WTC11 (cell line): ENCODE measurements around the gene CCDC124. TPM values are rescaled to one million over a fixed set of nuclear protein-coding genes. Genes with fewer than 3 reads are reported as not detected.
"Not testable (repeated sequence)": the region's sequence is repeated elsewhere in the genome, so short reads cannot be mapped to it uniquely, and the experiment has no call there.

Source experiments
- ATAC-seq: fragments of 200-7000 bp; cut with Tn5 transposase; 2 replicates; pipeline ENCODE4 v1.10.0; 2021; ENCODE audit warnings: mild to moderate bottlenecking, moderate library complexity
- CTCF ChIA-PET: fragments of 300-600 bp; sonication (Branson Sonifier 250); formaldehyde crosslinking; loops from one replicate; lab custom pipeline; 2021; ENCODE audit warnings: antibody characterized with exemption; lab: Charles Lee
- POLR2A ChIA-PET: fragments of 350-600 bp; sonication (Branson Sonifier 250); formaldehyde crosslinking; loops from one replicate; lab custom pipeline; 2021; ENCODE audit warnings: antibody characterized with exemption; lab: Charles Lee
- DNase-seq: peaks from one replicate; pipeline ENCODE4 v3.0.0; 2021; ENCODE audit warnings: low spot score
- H3K27ac Mint-ChIP-seq: 2 replicates; pipeline ENCODE4 v1.8.0; 2021; ENCODE audit warnings: mixed read lengths
- H3K27me3 Mint-ChIP-seq: 2 replicates; pipeline ENCODE4 v1.8.0; 2021; ENCODE audit warnings: low read depth, mild to moderate bottlenecking, moderate library complexity, mixed read lengths
- H3K36me3 Mint-ChIP-seq: 2 replicates; pipeline ENCODE4 v1.8.0; 2021; ENCODE audit warnings: mixed read lengths
- H3K4me1 Mint-ChIP-seq: 2 replicates; pipeline ENCODE4 v1.8.0; 2022; ENCODE audit warnings: mixed read lengths
- H3K4me3 Mint-ChIP-seq: 2 replicates; pipeline ENCODE4 v1.8.0; 2021; ENCODE audit warnings: mild to moderate bottlenecking, moderate library complexity, mixed read lengths
- H3K9me3 Mint-ChIP-seq: 2 replicates; pipeline ENCODE4 v1.8.0; 2021; ENCODE audit warnings: mixed read lengths
- AFF4 ChIP-seq: sonication (generic); formaldehyde crosslinking; IDR thresholded peaks from 2 replicates; pipeline ENCODE4 v1.8.1; 2023; ENCODE audit warnings: mild to moderate bottlenecking, missing genetic modification reagents, borderline replicate concordance
- ATF6 ChIP-seq: sonication (generic); formaldehyde crosslinking; IDR thresholded peaks from 2 replicates; pipeline ENCODE4 v1.8.1; 2023; ENCODE audit warnings: mild to moderate bottlenecking, missing genetic modification reagents
- E2F5 ChIP-seq: sonication (generic); formaldehyde crosslinking; IDR thresholded peaks from 2 replicates; pipeline ENCODE4 v1.8.1; 2022; ENCODE audit warnings: mild to moderate bottlenecking, moderate library complexity, missing genetic modification reagents
- EMX1 ChIP-seq: fragments of 250-450 bp; sonication (Bioruptor Pico); IDR thresholded peaks from 2 replicates; pipeline ENCODE4 v1.8.0; 2021; ENCODE audit warnings: mild to moderate bottlenecking
- FOXP1 ChIP-seq: sonication (generic); formaldehyde crosslinking; IDR thresholded peaks from 2 replicates; pipeline ENCODE4 v1.8.0; 2022; ENCODE audit warnings: missing genetic modification reagents, mild to moderate bottlenecking, moderate library complexity, borderline replicate concordance
- IRF1 ChIP-seq: sonication (generic); formaldehyde crosslinking; IDR thresholded peaks from 2 replicates; pipeline ENCODE4 v1.8.0; 2023; ENCODE audit warnings: missing genetic modification reagents
- KAT7 ChIP-seq: sonication (generic); formaldehyde crosslinking; IDR thresholded peaks from 2 replicates; pipeline ENCODE4 v1.8.1; 2023; ENCODE audit warnings: missing genetic modification reagents, mild to moderate bottlenecking, borderline replicate concordance
- MAX ChIP-seq: sonication (generic); formaldehyde crosslinking; IDR thresholded peaks from 2 replicates; pipeline ENCODE4 v1.8.0; 2022; ENCODE audit warnings: mild to moderate bottlenecking, missing genetic modification reagents
- MYBL2 ChIP-seq: sonication (generic); formaldehyde crosslinking; IDR thresholded peaks from 2 replicates; pipeline ENCODE4 v1.8.1; 2023; ENCODE audit warnings: mild to moderate bottlenecking, moderate library complexity, missing genetic modification reagents
- PREB ChIP-seq: sonication (generic); formaldehyde crosslinking; IDR thresholded peaks from 2 replicates; pipeline ENCODE4 v1.8.1; 2022; ENCODE audit warnings: mild to moderate bottlenecking, missing genetic modification reagents, moderate library complexity, borderline replicate concordance
- PRRX2 ChIP-seq: fragments of 250-450 bp; sonication (Bioruptor Pico); IDR thresholded peaks from 2 replicates; pipeline ENCODE4 v1.8.0; 2021; ENCODE audit warnings: mild to moderate bottlenecking
- STAT6 ChIP-seq: sonication (generic); formaldehyde crosslinking; conservative IDR thresholded peaks from 2 replicates; pipeline ENCODE4 v1.8.1; 2023; ENCODE audit warnings: mild to moderate bottlenecking, low read depth, missing genetic modification reagents, moderate library complexity
- TP53 ChIP-seq: sonication (generic); formaldehyde crosslinking; IDR thresholded peaks from 2 replicates; pipeline ENCODE4 v1.8.1; 2023; ENCODE audit warnings: mild to moderate bottlenecking, missing genetic modification reagents
- ZNF281 ChIP-seq: sonication (generic); formaldehyde crosslinking; IDR thresholded peaks from 2 replicates; pipeline ENCODE4 v1.8.0; 2023; ENCODE audit warnings: mild to moderate bottlenecking, missing genetic modification reagents
- ZNF423 ChIP-seq: fragments of 250-450 bp; sonication (Bioruptor Pico); IDR thresholded peaks from 2 replicates; pipeline ENCODE4 v2.1.2; 2022; ENCODE audit warnings: mild to moderate bottlenecking, moderate library complexity
- ZSCAN18 ChIP-seq: fragments of 250-450 bp; sonication (Bioruptor Pico); IDR thresholded peaks from 2 replicates; pipeline ENCODE4 v2.1.2; 2022; ENCODE audit warnings: mild to moderate bottlenecking, moderate library complexity
- total RNA-seq: library from RNA; stranded (reverse); gene quantifications from 3 replicates; pipeline ENCODE4 v1.2.3, GENCODE V29; 2021

CCDC124 gene
- total RNA-seq, 1 experiment from 2014 or later, result 156 TPM

- no peak overlapping the region for H3K4me3 Mint-ChIP-seq
- ATAC-seq (no peak), DNase-seq (no peak)
- ChIA-PET POLR2A (no interaction called here), CTCF (no interaction called here)
- H3K9me3 Mint-ChIP-seq, result no peaks in the 10 kb centered on the region
- TF ChIP-seq ZSCAN18 (CRISPR knock-in tag) (no peak), ATF6 (CRISPR knock-in tag) (no peak), FOXP1 (CRISPR knock-in tag) (no peak), ZNF281 (CRISPR knock-in tag) (no peak), PRRX2 (CRISPR knock-in tag) (no peak), STAT6 (no peak), MAX (CRISPR knock-in tag) (no peak), E2F5 (CRISPR knock-in tag) (no peak), MYBL2 (CRISPR knock-in tag) (no peak), AFF4 (no peak), ZNF423 (CRISPR knock-in tag) (no peak), EMX1 (CRISPR knock-in tag) (no peak), TP53 (no peak), PREB (CRISPR knock-in tag) (no peak), IRF1 (CRISPR knock-in tag) (no peak), KAT7 (CRISPR knock-in tag) (no peak)
- H3K4me1 Mint-ChIP-seq, result no peaks in the 10 kb centered on the region
- H3K27ac Mint-ChIP-seq, result no peak overlapping the region
- no peaks in the 10 kb centered on the region for H3K36me3 Mint-ChIP-seq
- H3K27me3 Mint-ChIP-seq, result peaks cover 8% of the 10 kb centered on the region
Measured at GRCh38 chr19:17886515-17886914, 46.3 kb upstream of the CCDC124 start.

- H3K4me3 Mint-ChIP-seq, H3K9me3 Mint-ChIP-seq, H3K4me1 Mint-ChIP-seq, DNase-seq, H3K27ac Mint-ChIP-seq, ATAC-seq, H3K36me3 Mint-ChIP-seq: not testable (repeated sequence)
- H3K27me3 Mint-ChIP-seq, result peaks cover 13% of the 10 kb centered on the region
- ChIA-PET CTCF (interaction anchor here (0.7 kb wide), 1 partner anchor 1419 kb away, joined by 3 read pairs; no protein-coding TSS in a partner anchor), POLR2A (interaction anchor here (0.7 kb wide), 1 partner anchor 20 kb away, joined by 5 read pairs; no protein-coding TSS in a partner anchor)
Measured at GRCh38 chr19:17887221-17887620, 45.6 kb upstream of the CCDC124 start.
